Activated CD4-positive, alpha-beta memory T cell treated with anti-CD3 and anti-CD28 coated beads for 36 hours (primary cell): ENCODE data around the gene DNAH8. TPM values are rescaled to one million over a fixed set of nuclear protein-coding genes. Genes with fewer than 3 reads are reported as not detected.
A peak's percentile ranks its signal among the peaks of the same experiment; 100 is the strongest.

Experiments
- CTCF ChIA-PET: fragments of 350-600 bp; sonication (Branson Sonifier 250); formaldehyde crosslinking; loops from one replicate; lab custom pipeline; 2021; ENCODE audit warnings: antibody characterized with exemption, inconsistent platforms; lab: Charles Lee
- POLR2A ChIA-PET: fragments of 350-600 bp; sonication (Branson Sonifier 250); formaldehyde crosslinking; loops from one replicate; lab custom pipeline; 2021; ENCODE audit warnings: antibody characterized with exemption; lab: Charles Lee
- DNase-seq: peaks from one replicate; pipeline ENCODE4 v3.0.0-alpha.2; 2020
- H3K27ac Mint-ChIP-seq: one replicate; pipeline ENCODE4 v1.8.0; 2021; ENCODE audit warnings: mixed read lengths
- H3K27me3 Mint-ChIP-seq: one replicate; pipeline ENCODE4 v1.8.0; 2021; ENCODE audit warnings: mixed read lengths
- H3K36me3 Mint-ChIP-seq: one replicate; pipeline ENCODE4 v1.8.0; 2021; ENCODE audit warnings: mixed read lengths
- H3K4me1 Mint-ChIP-seq: one replicate; pipeline ENCODE4 v1.8.0; 2021; ENCODE audit warnings: low read depth, mixed read lengths
- H3K4me3 Mint-ChIP-seq: one replicate; pipeline ENCODE4 v1.8.0; 2021; ENCODE audit warnings: mild to moderate bottlenecking, mixed read lengths
- H3K9me3 Mint-ChIP-seq: one replicate; pipeline ENCODE4 v1.8.0; 2021; ENCODE audit warnings: mixed read lengths
- intact Hi-C: fragments of 100-400 bp; cut with micrococcal nuclease; formaldehyde crosslinking; loops from one replicate; pipeline ENCODE4 v1.15.1; 2023
- total RNA-seq, 2 experiments: library from RNA; stranded (reverse); gene quantifications; one replicate each; pipeline ENCODE4 v1.2.3, GENCODE V29; 2021

Gene DNAH8
- total RNA-seq, 2 experiments from 2014 or later, result 0.02 to 0.22 TPM

- Mint-ChIP-seq H3K4me3 (peak within 1 kb of the TSS; percentile 82), H3K27ac (peak within 1 kb of the TSS; percentile 79), H3K4me1 (peaks cover 37% of the 10 kb centered on the region), H3K9me3 (peaks cover 10% of the 10 kb centered on the region), H3K27me3 (peaks cover 9% of the 10 kb centered on the region), H3K36me3 (peaks cover 30% of the 10 kb centered on the region)
- intact Hi-C loops, result loop anchor here (1.0 to 2.0 kb wide), 3 partner anchors 11 to 412 kb away; partner anchors contain the start of genes BTBD9 and SAYSD1
- CTCF ChIA-PET, result interaction anchor here (1.0 kb wide), 1 partner anchor 18 kb away, joined by 3 read pairs; no protein-coding TSS in a partner anchor
- POLR2A ChIA-PET, result interaction anchor here (0.6 to 1.4 kb wide), 4 partner anchors 10 to 298 kb away, joined by 3 to 5 read pairs (median 4); no protein-coding TSS in a partner anchor
- DNase-seq, result peak; percentile 98
These were observed 12.3 kb upstream of the DNAH8 start, which contains the start of gene GLO1 for GRCh38 chr6:38702558-38703397. GLO1 (minus strand) TSS chr6:38703145; CDS start chr6:38703054, 91 bp downstream.

- peaks cover 27% of the 10 kb centered on the region for H3K36me3 Mint-ChIP-seq
- peaks cover 11% of the 10 kb centered on the region for H3K27me3 Mint-ChIP-seq
- no peak overlapping the region for H3K27ac Mint-ChIP-seq
- peaks cover 25% of the 10 kb centered on the region for H3K4me1 Mint-ChIP-seq
- no peak overlapping the region for H3K4me3 Mint-ChIP-seq
- peaks cover 10% of the 10 kb centered on the region for H3K9me3 Mint-ChIP-seq
- DNase-seq, result no peak
- intact Hi-C loops, result loop anchor here (1.0 to 2.0 kb wide), 3 partner anchors 9 to 411 kb away; partner anchors contain the start of genes BTBD9 and SAYSD1
- ChIA-PET POLR2A (no interaction called here), CTCF (interaction anchor here (0.6 kb wide), 1 partner anchor 10 kb away, joined by 3 read pairs; no protein-coding TSS in a partner anchor)
These were observed 11.0 kb upstream of the DNAH8 start for GRCh38 chr6:38703949-38704590.

DNA sequence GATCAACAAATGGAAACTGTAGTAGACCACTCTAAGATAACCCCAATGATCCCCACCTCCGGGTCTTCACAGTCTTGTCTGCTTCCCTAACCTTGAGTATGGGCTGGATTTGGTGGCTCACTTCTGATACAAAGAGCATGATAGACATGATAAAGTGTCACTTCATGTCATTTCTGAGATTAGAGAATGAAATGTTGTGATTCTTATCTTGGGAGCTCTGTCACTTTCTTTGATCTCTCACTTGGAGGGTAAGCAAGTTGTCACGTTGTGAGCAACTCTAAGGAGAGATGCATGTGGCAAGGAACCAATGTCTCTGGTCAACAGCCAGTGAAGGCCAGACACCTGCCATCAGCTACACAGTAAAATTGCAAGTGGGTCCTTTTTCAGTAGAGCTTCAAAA is 9.2 kb upstream of the DNAH8 start:
- intact Hi-C loops, result no loop called here
- Mint-ChIP-seq H3K27ac (no peak overlapping the region), H3K36me3 (peaks cover 14% of the 10 kb centered on the region), H3K4me3 (no peak overlapping the region), H3K27me3 (peaks cover 16% of the 10 kb centered on the region), H3K4me1 (peaks cover 12% of the 10 kb centered on the region), H3K9me3 (no peaks in the 10 kb centered on the region)
- no peak for DNase-seq
- CTCF ChIA-PET, result no interaction called here
- POLR2A ChIA-PET, result no interaction called here

GRCh38 chr6:38708496-38708895 is 6.6 kb upstream of the DNAH8 start:
- Mint-ChIP-seq H3K27me3 (peaks cover 16% of the 10 kb centered on the region), H3K4me3 (no peak overlapping the region), H3K4me1 (peaks cover 1% of the 10 kb centered on the region), H3K36me3 (no peaks in the 10 kb centered on the region), H3K9me3 (no peaks in the 10 kb centered on the region), H3K27ac (no peak overlapping the region)
- no peak for DNase-seq
- intact Hi-C loops, result no loop called here
- ChIA-PET POLR2A (no interaction called here), CTCF (interaction anchor here (0.8 kb wide), 1 partner anchor 14 kb away, joined by 3 read pairs; no protein-coding TSS in a partner anchor)

DNA sequence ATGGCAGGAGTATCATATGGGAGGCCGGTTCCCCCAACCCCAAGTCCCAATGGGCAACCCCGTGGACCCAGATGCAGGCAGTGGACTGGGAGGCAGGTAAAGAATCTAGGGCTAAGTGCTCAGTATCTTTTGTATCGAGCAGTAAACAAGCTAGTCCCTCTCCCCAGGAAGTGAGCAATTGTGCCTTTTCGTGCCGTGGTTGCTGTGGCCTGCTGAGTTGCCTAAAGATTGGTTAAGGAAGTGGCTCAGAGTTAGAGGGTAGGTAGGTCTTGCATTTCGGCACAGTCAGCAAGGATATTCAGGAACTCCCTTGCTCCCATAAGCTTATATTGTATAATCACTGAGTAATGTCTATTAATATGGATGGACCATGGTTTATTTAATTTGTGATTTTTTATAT is 1.3 kb upstream of the DNAH8 start:
- intact Hi-C loops, result loop anchor here (1.0 kb wide), 1 partner anchor 11 kb away; the partner anchor contains the start of gene GLO1
- peaks cover 15% of the 10 kb centered on the region for H3K4me1 Mint-ChIP-seq
- peaks cover 21% of the 10 kb centered on the region for H3K27me3 Mint-ChIP-seq
- POLR2A ChIA-PET, result interaction anchor here (0.6 to 1.5 kb wide), 6 partner anchors 9 to 439 kb away, joined by 3 to 5 read pairs (median 4); partner anchors contain the start of gene GLO1
- CTCF ChIA-PET, result interaction anchor here (0.6 to 1.2 kb wide), 4 partner anchors 10 to 686 kb away, joined by 3 to 6 read pairs (median 4); no protein-coding TSS in a partner anchor
- H3K27ac Mint-ChIP-seq, result peak overlapping the region; percentile 46
- H3K9me3 Mint-ChIP-seq, result no peaks in the 10 kb centered on the region
- H3K36me3 Mint-ChIP-seq, result no peaks in the 10 kb centered on the region
- no peak overlapping the region for H3K4me3 Mint-ChIP-seq
- DNase-seq, result peak; percentile 83

DNA sequence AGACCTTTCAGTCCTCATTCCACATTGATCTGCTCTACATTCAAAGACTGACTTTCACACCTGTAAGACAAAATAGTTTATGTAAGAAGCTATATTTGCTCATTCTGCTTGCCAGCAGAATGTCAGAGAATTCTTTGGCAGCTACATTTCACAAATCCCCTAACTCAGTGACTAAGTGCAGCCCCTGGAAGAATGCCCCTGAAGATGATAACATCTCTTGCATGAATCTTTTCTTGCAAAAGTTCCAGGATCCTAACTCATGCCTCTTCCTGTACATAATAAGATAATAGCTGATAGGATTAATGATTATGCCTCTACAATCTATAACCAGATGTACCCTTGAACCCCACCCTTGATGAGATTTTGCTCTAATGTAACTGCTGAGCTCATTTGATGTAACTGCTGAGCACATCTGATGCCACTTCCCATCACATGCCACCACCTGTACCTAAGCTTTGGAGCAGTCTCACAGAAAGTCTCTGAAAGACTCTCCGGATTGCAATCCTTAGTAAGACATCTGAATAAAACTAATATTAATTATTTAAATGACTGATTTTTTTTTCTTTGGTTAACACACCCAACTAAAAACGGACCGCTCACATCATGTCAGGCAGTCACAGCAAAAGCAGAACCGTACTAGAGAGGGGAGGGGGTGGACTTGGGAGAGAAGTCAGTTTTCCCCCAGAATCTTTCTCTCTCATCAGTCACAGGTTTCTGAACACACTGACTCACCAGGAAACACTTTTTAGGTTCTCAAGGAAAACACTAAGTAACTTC is 684 bp upstream of the DNAH8 start:
- Mint-ChIP-seq H3K36me3 (no peaks in the 10 kb centered on the region), H3K4me3 (peak overlapping the region; percentile 17), H3K9me3 (no peaks in the 10 kb centered on the region), H3K27ac (peak overlapping the region; percentile 42), H3K27me3 (peaks cover 28% of the 10 kb centered on the region), H3K4me1 (peaks cover 15% of the 10 kb centered on the region)
- POLR2A ChIA-PET, result interaction anchor here (0.6 to 1.4 kb wide), 4 partner anchors 9 to 439 kb away, joined by 3 to 4 read pairs (median 3); partner anchors contain the start of gene GLO1
- CTCF ChIA-PET, result interaction anchor here (0.8 to 1.2 kb wide), 3 partner anchors 10 to 220 kb away, joined by 3 to 6 read pairs (median 3); no protein-coding TSS in a partner anchor
- intact Hi-C loops, result no loop called here
- no peak for DNase-seq

DNA sequence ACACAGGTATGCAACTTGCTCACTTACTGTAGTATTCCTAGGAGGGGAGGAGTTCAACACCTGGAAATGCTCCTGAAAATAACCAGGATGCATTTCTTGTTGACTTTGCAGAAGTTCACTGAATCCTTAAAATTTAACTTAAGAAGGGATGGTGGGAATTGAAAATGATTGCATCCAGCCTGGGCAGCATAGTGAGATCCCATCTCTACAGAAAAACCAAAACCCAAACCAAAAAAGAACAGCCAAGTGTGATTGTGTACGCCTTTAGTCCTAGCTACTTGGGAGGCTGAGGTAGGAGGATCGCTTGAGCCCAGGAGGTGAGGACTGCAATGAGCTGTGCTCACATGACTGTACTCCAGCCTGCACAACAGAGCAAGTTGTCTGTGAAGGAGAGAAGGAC is 1.7 kb downstream of the DNAH8 start:
- Mint-ChIP-seq H3K9me3 (no peaks in the 10 kb centered on the region), H3K27me3 (peaks cover 36% of the 10 kb centered on the region), H3K4me1 (peaks cover 15% of the 10 kb centered on the region), H3K4me3 (no peak overlapping the region), H3K27ac (no peak overlapping the region), H3K36me3 (no peaks in the 10 kb centered on the region)
- CTCF ChIA-PET, result no interaction called here
- POLR2A ChIA-PET, result no interaction called here
- intact Hi-C loops, result no loop called here
- no peak for DNase-seq

DNA sequence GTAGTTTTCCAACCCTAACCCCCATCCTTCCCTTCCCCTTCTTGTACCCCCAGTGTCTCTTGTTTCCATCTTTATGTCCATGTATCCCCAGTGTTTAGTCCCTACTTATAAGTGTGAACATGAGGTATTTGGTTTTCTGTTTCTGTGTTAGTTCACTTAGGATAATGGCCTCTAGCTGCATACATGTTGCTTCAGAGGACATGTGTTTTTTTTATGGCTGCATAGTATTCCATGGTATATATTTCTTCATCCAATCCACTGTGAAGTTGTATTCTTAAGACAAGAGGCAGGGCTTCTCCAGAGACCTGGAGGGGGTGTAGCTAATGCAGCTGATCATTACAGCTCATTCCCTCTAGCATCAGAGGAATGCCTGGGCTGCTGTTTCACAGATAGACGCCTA is 4.2 kb downstream of the DNAH8 start:
- Mint-ChIP-seq H3K27me3 (peaks cover 37% of the 10 kb centered on the region), H3K4me3 (no peak overlapping the region)

DNA sequence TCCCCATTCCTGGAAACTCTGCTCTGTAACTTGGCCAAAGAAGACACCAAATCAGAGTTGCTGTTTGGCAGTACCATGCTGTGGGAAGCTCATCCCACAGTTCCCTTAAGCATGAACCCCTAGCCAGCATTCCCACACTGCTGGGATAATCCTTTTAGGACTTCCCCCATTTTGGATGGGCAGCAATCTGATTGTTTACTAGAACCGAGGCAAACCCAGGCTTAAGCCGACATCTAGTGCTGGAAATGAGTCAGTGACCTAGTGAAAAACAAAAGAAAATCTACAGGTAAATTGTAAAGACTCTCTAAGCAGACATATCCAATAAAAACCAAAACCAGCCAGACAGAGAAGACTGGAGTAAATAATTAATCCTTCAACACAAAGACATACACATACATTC is 5.2 kb downstream of the DNAH8 start:
- Mint-ChIP-seq H3K4me3 (no peak overlapping the region), H3K9me3 (no peaks in the 10 kb centered on the region), H3K27me3 (peaks cover 37% of the 10 kb centered on the region), H3K36me3 (no peaks in the 10 kb centered on the region), H3K27ac (no peak overlapping the region), H3K4me1 (peaks cover 2% of the 10 kb centered on the region)
- intact Hi-C loops, result no loop called here
- CTCF ChIA-PET, result interaction anchor here (1.2 to 2.2 kb wide), 2 partner anchors 20 to 60 kb away, joined by 3 to 4 read pairs; no protein-coding TSS in a partner anchor
- DNase-seq, result no peak
- POLR2A ChIA-PET, result no interaction called here

More for the DNA sequence above, 4.2 kb downstream of the DNAH8 start:
- ChIA-PET CTCF (interaction anchor here (2.2 kb wide), 1 partner anchor 21 kb away, joined by 4 read pairs; no protein-coding TSS in a partner anchor), POLR2A (no interaction called here)
- peaks cover 5% of the 10 kb centered on the region for H3K4me1 Mint-ChIP-seq
- no peaks in the 10 kb centered on the region for H3K9me3 Mint-ChIP-seq
- no peak for DNase-seq
- no peak overlapping the region for H3K27ac Mint-ChIP-seq
- H3K36me3 Mint-ChIP-seq, result no peaks in the 10 kb centered on the region
- intact Hi-C loops, result no loop called here

DNA sequence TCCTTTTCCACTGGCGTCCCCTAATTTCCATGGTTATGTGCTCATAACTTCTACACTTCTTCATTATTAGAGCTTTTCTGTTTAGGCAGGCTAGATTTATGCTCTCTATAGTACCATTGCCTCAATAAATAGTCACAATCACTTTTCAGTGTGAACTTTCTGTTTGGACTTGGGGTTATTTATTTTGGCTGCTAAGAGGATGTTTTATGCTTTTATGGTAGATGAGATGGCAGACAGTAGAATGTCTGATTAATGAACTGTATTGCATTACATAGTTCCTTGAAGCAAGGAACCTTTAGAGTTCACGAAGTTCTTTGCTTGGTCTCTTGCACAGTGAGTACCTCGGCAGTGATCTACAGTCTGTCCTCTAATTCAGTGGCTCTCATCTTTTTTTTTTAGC is 6.9 kb downstream of the DNAH8 start:
- no peak overlapping the region for H3K4me3 Mint-ChIP-seq
- H3K36me3 Mint-ChIP-seq, result no peaks in the 10 kb centered on the region
- POLR2A ChIA-PET, result no interaction called here
- no peaks in the 10 kb centered on the region for H3K9me3 Mint-ChIP-seq
- peaks cover 26% of the 10 kb centered on the region for H3K27me3 Mint-ChIP-seq
- H3K4me1 Mint-ChIP-seq, result peaks cover 8% of the 10 kb centered on the region
- intact Hi-C loops, result no loop called here
- CTCF ChIA-PET, result no interaction called here
- no peak overlapping the region for H3K27ac Mint-ChIP-seq
- no peak for DNase-seq

DNA sequence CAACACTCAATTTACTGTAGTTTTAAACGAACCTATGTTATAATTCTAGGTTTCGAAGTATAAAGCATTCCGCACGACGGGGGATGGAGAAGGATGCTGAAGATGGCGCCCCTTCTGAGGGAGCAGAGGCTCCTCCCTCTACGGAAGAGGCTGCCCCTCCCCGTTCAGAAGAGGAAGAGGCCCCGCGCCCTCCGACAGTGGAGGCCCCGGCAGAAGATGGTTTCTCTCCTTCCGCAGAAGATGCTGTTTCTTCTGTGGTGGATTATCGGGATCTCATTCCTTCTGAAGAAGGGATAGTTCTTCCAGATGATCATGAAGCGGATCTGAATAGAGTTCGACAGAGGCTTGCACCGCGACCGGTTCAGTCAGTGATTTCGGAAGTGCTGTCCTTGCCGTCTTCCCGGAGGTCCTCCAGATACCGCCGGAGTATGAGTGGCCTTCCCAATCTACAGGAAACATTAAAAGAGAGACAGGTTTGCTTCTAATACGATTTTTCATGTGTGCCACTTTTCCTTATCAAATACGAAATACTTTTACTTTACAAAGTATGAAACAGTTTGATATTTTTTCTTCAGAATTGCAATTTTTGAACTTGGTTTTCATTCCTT is 7.7 kb downstream of the DNAH8 start:
- Mint-ChIP-seq H3K27me3 (peaks cover 24% of the 10 kb centered on the region), H3K9me3 (no peaks in the 10 kb centered on the region), H3K27ac (no peak overlapping the region), H3K4me1 (peaks cover 8% of the 10 kb centered on the region), H3K4me3 (no peak overlapping the region), H3K36me3 (no peaks in the 10 kb centered on the region)
- DNase-seq, result no peak
- ChIA-PET CTCF (no interaction called here), POLR2A (no interaction called here)
- intact Hi-C loops, result no loop called here
